WTC11 (cell line): ENCODE results near the gene SIRPB2. TPM values are rescaled to one million over a fixed set of nuclear protein-coding genes. Genes with fewer than 3 reads are reported as not detected.

Source experiments
- ATAC-seq: fragments of 200-7000 bp; cut with Tn5 transposase; 2 replicates; pipeline ENCODE4 v1.10.0; 2021; ENCODE audit warnings: mild to moderate bottlenecking, moderate library complexity
- CTCF ChIA-PET: fragments of 300-600 bp; sonication (Branson Sonifier 250); formaldehyde crosslinking; loops from one replicate; lab custom pipeline; 2021; ENCODE audit warnings: antibody characterized with exemption; lab: Charles Lee
- POLR2A ChIA-PET: fragments of 350-600 bp; sonication (Branson Sonifier 250); formaldehyde crosslinking; loops from one replicate; lab custom pipeline; 2021; ENCODE audit warnings: antibody characterized with exemption; lab: Charles Lee
- DNase-seq: peaks from one replicate; pipeline ENCODE4 v3.0.0; 2021; ENCODE audit warnings: low spot score
- H3K27ac Mint-ChIP-seq: 2 replicates; pipeline ENCODE4 v1.8.0; 2021; ENCODE audit warnings: mixed read lengths
- H3K27me3 Mint-ChIP-seq: 2 replicates; pipeline ENCODE4 v1.8.0; 2021; ENCODE audit warnings: low read depth, mild to moderate bottlenecking, moderate library complexity, mixed read lengths
- H3K36me3 Mint-ChIP-seq: 2 replicates; pipeline ENCODE4 v1.8.0; 2021; ENCODE audit warnings: mixed read lengths
- H3K4me1 Mint-ChIP-seq: 2 replicates; pipeline ENCODE4 v1.8.0; 2022; ENCODE audit warnings: mixed read lengths
- H3K4me3 Mint-ChIP-seq: 2 replicates; pipeline ENCODE4 v1.8.0; 2021; ENCODE audit warnings: mild to moderate bottlenecking, moderate library complexity, mixed read lengths
- H3K9me3 Mint-ChIP-seq: 2 replicates; pipeline ENCODE4 v1.8.0; 2021; ENCODE audit warnings: mixed read lengths
- ATF1 ChIP-seq: sonication (generic); formaldehyde crosslinking; IDR thresholded peaks from 2 replicates; pipeline ENCODE4 v1.8.1; 2023; ENCODE audit warnings: mild to moderate bottlenecking, moderate library complexity, missing genetic modification reagents
- ATF3 ChIP-seq: sonication (generic); formaldehyde crosslinking; conservative IDR thresholded peaks from 2 replicates; pipeline ENCODE4 v1.8.1; 2022; ENCODE audit warnings: mild to moderate bottlenecking, missing genetic modification reagents
- E2F1 ChIP-seq: sonication (generic); formaldehyde crosslinking; IDR thresholded peaks from 2 replicates; pipeline ENCODE4 v1.8.0; 2022; ENCODE audit warnings: mild to moderate bottlenecking, missing genetic modification reagents
- E2F4 ChIP-seq: sonication (generic); formaldehyde crosslinking; IDR thresholded peaks from 2 replicates; pipeline ENCODE4 v1.8.1; 2022; ENCODE audit warnings: low read depth, mild to moderate bottlenecking, moderate library complexity, missing genetic modification reagents, borderline replicate concordance
- FOXP1 ChIP-seq: sonication (generic); formaldehyde crosslinking; IDR thresholded peaks from 2 replicates; pipeline ENCODE4 v1.8.0; 2022; ENCODE audit warnings: missing genetic modification reagents, mild to moderate bottlenecking, moderate library complexity, borderline replicate concordance
- GRHL2 ChIP-seq: fragments of 250-450 bp; sonication (Bioruptor Pico); IDR thresholded peaks from 2 replicates; pipeline ENCODE4 v1.8.0; 2022; ENCODE audit warnings: mild to moderate bottlenecking, moderate library complexity; ENCODE audit not compliant: insufficient replicate concordance, severe bottlenecking
- GTF2I ChIP-seq: fragments of 250-450 bp; sonication (Bioruptor Pico); conservative IDR thresholded peaks from 2 replicates; pipeline ENCODE4 v1.4.0; 2021; ENCODE audit warnings: mild to moderate bottlenecking
- IRF2 ChIP-seq: sonication (generic); formaldehyde crosslinking; IDR thresholded peaks from 2 replicates; pipeline ENCODE4 v1.8.0; 2022; ENCODE audit warnings: low read depth, missing genetic modification reagents, borderline replicate concordance
- MAX ChIP-seq: sonication (generic); formaldehyde crosslinking; IDR thresholded peaks from 2 replicates; pipeline ENCODE4 v1.8.0; 2022; ENCODE audit warnings: mild to moderate bottlenecking, missing genetic modification reagents
- MLX ChIP-seq: sonication (generic); formaldehyde crosslinking; IDR thresholded peaks from 2 replicates; pipeline ENCODE4 v1.8.1; 2023; ENCODE audit warnings: mild to moderate bottlenecking, missing genetic modification reagents, moderate library complexity
- MYBL2 ChIP-seq: sonication (generic); formaldehyde crosslinking; IDR thresholded peaks from 2 replicates; pipeline ENCODE4 v1.8.1; 2023; ENCODE audit warnings: mild to moderate bottlenecking, moderate library complexity, missing genetic modification reagents
- NFE2L1 ChIP-seq: sonication (generic); formaldehyde crosslinking; IDR thresholded peaks from 2 replicates; pipeline ENCODE4 v1.8.1; 2023; ENCODE audit warnings: missing genetic modification reagents
- PRDM15 ChIP-seq: sonication (generic); formaldehyde crosslinking; IDR thresholded peaks from 2 replicates; pipeline ENCODE4 v1.8.0; 2022; ENCODE audit warnings: missing genetic modification reagents
- SMAD4 ChIP-seq: sonication (generic); formaldehyde crosslinking; IDR thresholded peaks from 2 replicates; pipeline ENCODE4 v1.8.0; 2022; ENCODE audit warnings: mild to moderate bottlenecking, missing genetic modification reagents
- SP1 ChIP-seq: sonication (generic); formaldehyde crosslinking; conservative IDR thresholded peaks from 2 replicates; pipeline ENCODE4 v1.8.1; 2022; ENCODE audit warnings: missing genetic modification reagents
- ZNF138 ChIP-seq: sonication (generic); formaldehyde crosslinking; conservative IDR thresholded peaks from 2 replicates; pipeline ENCODE4 v1.8.1; 2022; ENCODE audit warnings: mild to moderate bottlenecking, moderate library complexity, missing genetic modification reagents
- ZNF219 ChIP-seq: sonication (generic); formaldehyde crosslinking; IDR thresholded peaks from 2 replicates; pipeline ENCODE4 v1.8.0; 2023; ENCODE audit warnings: missing genetic modification reagents, mild to moderate bottlenecking, borderline replicate concordance
- ZNF232 ChIP-seq: sonication (generic); formaldehyde crosslinking; IDR thresholded peaks from 2 replicates; pipeline ENCODE4 v1.8.0; 2022; ENCODE audit warnings: mild to moderate bottlenecking, missing genetic modification reagents
- ZNF263 ChIP-seq: sonication (generic); formaldehyde crosslinking; IDR thresholded peaks from 2 replicates; pipeline ENCODE4 v1.8.1; 2022; ENCODE audit warnings: low read depth, mild to moderate bottlenecking, moderate library complexity, missing genetic modification reagents
- ZNF396 ChIP-seq: fragments of 250-450 bp; sonication (Bioruptor Pico); IDR thresholded peaks from 2 replicates; pipeline ENCODE4 v1.8.0; 2021; ENCODE audit warnings: mild to moderate bottlenecking, moderate library complexity, borderline replicate concordance
- ZNF423 ChIP-seq: fragments of 250-450 bp; sonication (Bioruptor Pico); IDR thresholded peaks from 2 replicates; pipeline ENCODE4 v2.1.2; 2022; ENCODE audit warnings: mild to moderate bottlenecking, moderate library complexity
- ZNF532 ChIP-seq: fragments of 250-450 bp; sonication (Bioruptor Pico); IDR thresholded peaks from 2 replicates; pipeline ENCODE4 v1.9.0; 2021; ENCODE audit warnings: mild to moderate bottlenecking, borderline replicate concordance
- total RNA-seq: library from RNA; stranded (reverse); gene quantifications from 3 replicates; pipeline ENCODE4 v1.2.3, GENCODE V29; 2021

Gene SIRPB2
- total RNA-seq, 1 experiment from 2014 or later, result not detected

- TF ChIP-seq ATF3 (CRISPR knock-in tag) (no peak), ZNF263 (CRISPR knock-in tag) (no peak), FOXP1 (CRISPR knock-in tag) (peak; percentile 62), PRDM15 (CRISPR knock-in tag) (no peak), MAX (no peak)
These were observed 53.9 kb downstream of the SIRPB2 start (continued) for GRCh38 chr20:1437235-1437904.

- Mint-ChIP-seq H3K9me3 (peaks cover 29% of the 10 kb centered on the region), H3K4me3 (no peak overlapping the region), H3K4me1 (peaks cover 24% of the 10 kb centered on the region), H3K27ac (no peak overlapping the region), H3K27me3 (no peaks in the 10 kb centered on the region)
- no peak for ATAC-seq
- no peak for DNase-seq
- POLR2A ChIA-PET, result no interaction called here
- TF ChIP-seq GTF2I (no peak), ZNF219 (no peak), ZNF138 (CRISPR knock-in tag) (no peak), ATF1 (CRISPR knock-in tag) (no peak), MYBL2 (CRISPR knock-in tag) (no peak)
- TF ChIP-seq, all 79 proteins: peak for 0
- H3K36me3 Mint-ChIP-seq, result peaks cover 24% of the 10 kb centered on the region
- CTCF ChIA-PET, result interaction anchor here (0.6 to 4.3 kb wide), 15 partner anchors 9 to 620 kb away, joined by 3 to 38 read pairs (median 4); partner anchors contain the start of gene NSFL1C
These were observed 55.0 kb downstream of the SIRPB2 start for GRCh38 chr20:1436263-1436662.

- H3K36me3 Mint-ChIP-seq, result peaks cover 24% of the 10 kb centered on the region
- H3K9me3 Mint-ChIP-seq, result peaks cover 29% of the 10 kb centered on the region
- ATAC-seq (no peak), DNase-seq (no peak)
- ChIA-PET CTCF (interaction anchor here (0.7 to 4.3 kb wide), 4 partner anchors 9 to 102 kb away, joined by 3 to 20 read pairs (median 4); partner anchors contain the start of gene NSFL1C), POLR2A (no interaction called here)
- no peak overlapping the region for H3K27ac Mint-ChIP-seq
- H3K27me3 Mint-ChIP-seq, result no peaks in the 10 kb centered on the region
- H3K4me1 Mint-ChIP-seq, result peaks cover 33% of the 10 kb centered on the region
- H3K4me3 Mint-ChIP-seq, result no peak overlapping the region
- TF ChIP-seq ZNF263 (CRISPR knock-in tag), result no peak
- no peak for TF ChIP-seq GRHL2 (CRISPR knock-in tag)
- TF ChIP-seq ZNF532 (CRISPR knock-in tag), result no peak
- no peak for TF ChIP-seq ZNF396 (CRISPR knock-in tag)
- TF ChIP-seq MLX (CRISPR knock-in tag), result no peak
- no peak for TF ChIP-seq IRF2 (CRISPR knock-in tag)
- no peak for TF ChIP-seq ZNF232 (CRISPR knock-in tag)
- no peak for TF ChIP-seq SP1 (CRISPR knock-in tag)
- TF ChIP-seq E2F1, result no peak
- TF ChIP-seq SMAD4 (CRISPR knock-in tag), result no peak
- TF ChIP-seq E2F4 (CRISPR knock-in tag), result no peak
- no peak for TF ChIP-seq ZNF423 (CRISPR knock-in tag)
- no peak for TF ChIP-seq NFE2L1
These were observed 55.9 kb downstream of the SIRPB2 start for GRCh38 chr20:1435337-1435699.
